NT2/D1 (cell line): ENCODE data around the gene TUSC2.

ENCODE experiments used
- YY1 ChIP-seq: IDR thresholded peaks from 2 replicates; pipeline ENCODE4 v1.6.1; 2011; ENCODE audit not compliant: insufficient read length, insufficient read depth
- ZNF274 ChIP-seq: IDR thresholded peaks from 2 replicates; pipeline ENCODE4 v1.6.1; 2011; ENCODE audit warnings: mild to moderate bottlenecking, low read depth, low read length

- TF ChIP-seq YY1 (no peak), ZNF274 (no peak)
Measured at GRCh38 chr3:50370594-50370993, 42.6 kb upstream of the TUSC2 start.
